ENCODE measurements around the gene TJAP1.
A peak's percentile ranks its signal among the peaks of the same experiment; 100 is the strongest.

Gene TJAP1

GRCh38 chr6:43516367-43516696, 39.0 kb downstream of the TJAP1 start:
- TF ChIP-seq CTCF (IDR thresholded peaks at IDR 0.05; ENCODE audit: insufficient read depth, low read depth, low read length, missing control alignments): no peak
- no peak for DNase-seq (ENCODE audit: low read depth)
- peak overlapping the region; percentile 93 for H3K4me3 ChIP-seq (ENCODE audit: low read depth, low read length)

GRCh38 chr6:43516697-43517504, 39.5 kb downstream of the TJAP1 start, which contains the start of the genes POLR1C and YIPF3:
POLR1C (plus strand) TSS chr6:43517089; CDS start chr6:43517110, 21 bp downstream.
YIPF3 (minus strand) TSS chr6:43516926; CDS start chr6:43516807, 119 bp downstream.
- peak within 1 kb of the TSS; percentile 93 for H3K4me3 ChIP-seq (ENCODE audit: low read depth, low read length)
- peak; percentile 99 for DNase-seq (ENCODE audit: low read depth)
- TF ChIP-seq CTCF (IDR thresholded peaks at IDR 0.05; ENCODE audit: insufficient read depth, low read depth, low read length, missing control alignments): no peak

GRCh38 chr6:43517505-43518357, 40.4 kb downstream of the TJAP1 start:
- peak overlapping the region; percentile 93 for H3K4me3 ChIP-seq (ENCODE audit: low read depth, low read length)
- TF ChIP-seq CTCF (IDR thresholded peaks at IDR 0.05; ENCODE audit: insufficient read depth, low read depth, low read length, missing control alignments): no peak
- peak; percentile 35 for DNase-seq (ENCODE audit: low read depth)

- no peak for DNase-seq (ENCODE audit: low read depth)
- no peak for TF ChIP-seq CTCF (IDR thresholded peaks at IDR 0.05; ENCODE audit: insufficient read depth, low read depth, low read length, missing control alignments)
- no peak overlapping the region for H3K4me3 ChIP-seq (ENCODE audit: low read depth, low read length)
Measured at GRCh38 chr6:43520097-43520496, 42.7 kb downstream of the TJAP1 start.

GRCh38 chr6:43521836-43522235, 44.5 kb downstream of the TJAP1 start:
- DNase-seq (ENCODE audit: low read depth): no peak
- TF ChIP-seq CTCF (IDR thresholded peaks at IDR 0.05; ENCODE audit: insufficient read depth, low read depth, low read length, missing control alignments): no peak
- H3K4me3 ChIP-seq (ENCODE audit: low read depth, low read length): no peak overlapping the region

GRCh38 chr6:43522547-43523261, 45.3 kb downstream of the TJAP1 start:
- TF ChIP-seq CTCF (IDR thresholded peaks at IDR 0.05; ENCODE audit: insufficient read depth, low read depth, low read length, missing control alignments): no peak
- no peak for DNase-seq (ENCODE audit: low read depth)
- H3K4me3 ChIP-seq (ENCODE audit: low read depth, low read length): no peak overlapping the region
